MM.1S (cell line): Measurements from ENCODE around the gene NSL1.
A peak's percentile ranks its signal among the peaks of the same experiment; 100 is the strongest.

Experiments used
- DNase-seq: peaks from one replicate; pipeline ENCODE4 v3.0.0-alpha.2; 2015
- H2AFZ ChIP-seq: fragments of 300-600 bp; sonication (generic); 2 replicates; pipeline ENCODE4 v1.6.0; 2016; ENCODE audit warnings: antibody characterized with exemption, low read length
- H3F3A ChIP-seq: fragments of 300-600 bp; sonication (generic); 2 replicates; pipeline ENCODE4 v1.6.1; 2016; ENCODE audit warnings: mild to moderate bottlenecking, antibody characterized with exemption, low read length, moderate library complexity, mixed read lengths; ENCODE audit not compliant: insufficient read depth
- H3K27ac ChIP-seq: fragments of 300-600 bp; sonication (generic); 2 replicates; pipeline ENCODE4 v1.5.1; 2016; ENCODE audit warnings: mild to moderate bottlenecking, low read length
- H3K27me3 ChIP-seq: fragments of 300-600 bp; sonication (generic); replicated peaks from 2 replicates; pipeline ENCODE4 v1.6.0; 2016; ENCODE audit warnings: low read length; ENCODE audit not compliant: insufficient read depth
- H3K36me3 ChIP-seq: fragments of 300-600 bp; sonication (generic); replicated peaks from 2 replicates; pipeline ENCODE4 v1.6.1; 2016; ENCODE audit warnings: mild to moderate bottlenecking, low read length, mixed read lengths; ENCODE audit not compliant: insufficient read depth
- H3K4me1 ChIP-seq: fragments of 300-600 bp; sonication (generic); 2 replicates; pipeline ENCODE4 v1.6.1; 2016; ENCODE audit warnings: low read length, mixed read lengths
- H3K4me2 ChIP-seq: fragments of 300-600 bp; sonication (generic); 2 replicates; pipeline ENCODE4 v1.6.0; 2016; ENCODE audit warnings: low read depth, low read length
- H3K4me3 ChIP-seq: fragments of 300-600 bp; sonication (generic); 2 replicates; pipeline ENCODE4 v1.5.1; 2016; ENCODE audit warnings: low read length, mixed read lengths
- H3K79me2 ChIP-seq: fragments of 300-600 bp; sonication (generic); 2 replicates; pipeline ENCODE4 v1.6.1; 2016; ENCODE audit warnings: mixed run types, low read length, mixed read lengths
- H3K9ac ChIP-seq: fragments of 300-600 bp; sonication (generic); 2 replicates; pipeline ENCODE4 v1.6.1; 2016; ENCODE audit warnings: low read length, mixed read lengths
- H3K9me2 ChIP-seq: fragments of 300-600 bp; sonication (generic); replicated peaks from 2 replicates; pipeline ENCODE4 v1.6.1; 2016; ENCODE audit warnings: mild to moderate bottlenecking, low read length, mixed read lengths; ENCODE audit not compliant: insufficient read depth
- H3K9me3 ChIP-seq: fragments of 300-600 bp; sonication (generic); replicated peaks from 2 replicates; pipeline ENCODE4 v1.6.1; 2016; ENCODE audit warnings: mild to moderate bottlenecking, low read length, mixed read lengths; ENCODE audit not compliant: insufficient read depth
- H4K20me1 ChIP-seq: fragments of 300-600 bp; sonication (generic); 2 replicates; pipeline ENCODE4 v1.6.1; 2016; ENCODE audit warnings: mild to moderate bottlenecking, low read length, moderate library complexity, mixed read lengths; ENCODE audit not compliant: insufficient read depth
- EZH2 ChIP-seq: fragments of 300-600 bp; sonication (generic); optimal IDR thresholded peaks from 2 replicates; pipeline ENCODE3; 2017; ENCODE audit warnings: low read depth, mild to moderate bottlenecking, antibody characterized with exemption, low read length, mixed read lengths
- EZH2phosphoT487 ChIP-seq: fragments of 300-600 bp; sonication (generic); IDR thresholded peaks from 2 replicates; pipeline ENCODE4 v1.6.1; 2018; ENCODE audit warnings: antibody characterized with exemption, low read length
- TF ChIP-seq, protein P1 (sequence below): fragments of 300-600 bp; sonication (generic); IDR thresholded peaks from 2 replicates; pipeline ENCODE4 v1.5.1; 2016; ENCODE audit warnings: antibody characterized with exemption, low read length, mixed read lengths

NSL1 gene

DNA sequence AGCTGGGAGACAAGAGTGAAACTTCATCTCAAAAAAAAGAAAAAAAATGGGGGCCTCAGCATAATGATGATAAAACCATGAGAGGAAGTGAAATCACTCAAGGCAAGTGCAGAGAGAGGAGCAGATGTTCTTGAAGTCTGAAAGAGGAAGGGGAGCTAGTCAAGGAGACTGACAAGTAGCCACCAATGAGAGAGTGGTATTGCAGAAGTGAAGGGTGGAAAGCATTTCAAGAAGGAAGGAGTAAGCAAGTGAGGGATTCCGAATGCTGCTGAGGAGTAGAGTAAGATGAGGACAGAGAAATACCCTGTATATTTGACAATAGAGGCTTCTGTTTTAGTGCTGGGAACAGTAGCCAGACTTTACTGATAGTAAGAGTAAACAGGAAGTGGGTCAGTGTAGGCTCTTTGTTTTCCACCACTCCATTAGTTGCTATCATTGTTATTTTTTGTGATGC is 3.0 kb upstream of the NSL1 start:
- peaks cover 17% of the 10 kb centered on the region for H3K4me1 ChIP-seq
- TF ChIP-seq EZH2phosphoT487 = no peak
- TF ChIP-seq EZH2 = no peak
- TF ChIP-seq, protein P1, sequence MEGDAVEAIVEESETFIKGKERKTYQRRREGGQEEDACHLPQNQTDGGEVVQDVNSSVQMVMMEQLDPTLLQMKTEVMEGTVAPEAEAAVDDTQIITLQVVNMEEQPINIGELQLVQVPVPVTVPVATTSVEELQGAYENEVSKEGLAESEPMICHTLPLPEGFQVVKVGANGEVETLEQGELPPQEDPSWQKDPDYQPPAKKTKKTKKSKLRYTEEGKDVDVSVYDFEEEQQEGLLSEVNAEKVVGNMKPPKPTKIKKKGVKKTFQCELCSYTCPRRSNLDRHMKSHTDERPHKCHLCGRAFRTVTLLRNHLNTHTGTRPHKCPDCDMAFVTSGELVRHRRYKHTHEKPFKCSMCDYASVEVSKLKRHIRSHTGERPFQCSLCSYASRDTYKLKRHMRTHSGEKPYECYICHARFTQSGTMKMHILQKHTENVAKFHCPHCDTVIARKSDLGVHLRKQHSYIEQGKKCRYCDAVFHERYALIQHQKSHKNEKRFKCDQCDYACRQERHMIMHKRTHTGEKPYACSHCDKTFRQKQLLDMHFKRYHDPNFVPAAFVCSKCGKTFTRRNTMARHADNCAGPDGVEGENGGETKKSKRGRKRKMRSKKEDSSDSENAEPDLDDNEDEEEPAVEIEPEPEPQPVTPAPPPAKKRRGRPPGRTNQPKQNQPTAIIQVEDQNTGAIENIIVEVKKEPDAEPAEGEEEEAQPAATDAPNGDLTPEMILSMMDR = no peak
- peaks cover 21% of the 10 kb centered on the region for H3F3A ChIP-seq
- no peaks in the 10 kb centered on the region for H3K27me3 ChIP-seq
- H3K4me3 ChIP-seq = peak overlapping the region; percentile 15
- peak overlapping the region; percentile 0; the same call in 1 of the 2 replicates for H3K9ac ChIP-seq
- no peaks in the 10 kb centered on the region for H3K36me3 ChIP-seq
- H3K4me2 ChIP-seq = peak overlapping the region; percentile 49
- H3K27ac ChIP-seq = peak overlapping the region; percentile 76
- no peaks in the 10 kb centered on the region for H3K9me3 ChIP-seq
- H3K79me2 ChIP-seq = peaks cover 27% of the 10 kb centered on the region
- peak; percentile 90 for DNase-seq
- peak overlapping the region; percentile 59 for H2AFZ ChIP-seq
- no peaks in the 10 kb centered on the region for H4K20me1 ChIP-seq
- no peaks in the 10 kb centered on the region for H3K9me2 ChIP-seq

DNA sequence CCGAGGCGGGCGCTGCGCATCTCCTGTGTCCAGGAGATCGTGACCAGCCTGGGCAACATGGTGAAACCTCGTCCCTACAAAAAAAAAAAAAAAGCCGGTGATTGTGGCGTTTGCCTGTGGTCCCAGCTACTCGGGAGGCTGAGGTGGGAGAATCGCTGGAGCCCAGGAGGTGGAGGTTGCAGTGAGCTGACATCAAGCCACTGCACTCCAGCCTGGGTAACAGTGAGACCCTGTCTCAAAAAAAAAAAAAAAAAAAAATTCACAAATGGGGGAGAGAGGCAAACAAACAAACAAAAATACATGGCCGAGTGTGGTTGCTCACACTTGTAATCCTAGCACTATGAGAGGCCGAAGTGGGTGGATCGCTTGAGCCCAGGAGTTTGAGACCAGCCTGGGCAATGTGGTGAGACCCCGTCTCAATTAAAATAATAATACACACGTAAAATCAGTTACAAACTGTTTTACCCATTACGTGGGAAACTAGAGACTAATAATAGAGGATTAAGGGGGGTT is 875 bp upstream of the NSL1 start:
- TF ChIP-seq EZH2phosphoT487 = no peak
- DNase-seq = no peak
- H3K36me3 ChIP-seq = no peaks in the 10 kb centered on the region
- peaks cover 17% of the 10 kb centered on the region for H3K4me1 ChIP-seq
- H3K9ac ChIP-seq = peak overlapping the region; percentile 76
- H3F3A ChIP-seq = peaks cover 21% of the 10 kb centered on the region
- peaks cover 43% of the 10 kb centered on the region for H3K79me2 ChIP-seq
- no peaks in the 10 kb centered on the region for H4K20me1 ChIP-seq
- no peaks in the 10 kb centered on the region for H3K27me3 ChIP-seq
- H3K27ac ChIP-seq = peak overlapping the region; percentile 76; the same call in 1 of the 2 replicates
- H3K4me3 ChIP-seq = peak overlapping the region; percentile 89
- H3K9me3 ChIP-seq = no peaks in the 10 kb centered on the region
- H3K9me2 ChIP-seq = no peaks in the 10 kb centered on the region
- H3K4me2 ChIP-seq = peak overlapping the region; percentile 75
- H2AFZ ChIP-seq = peak overlapping the region; percentile 92

DNA sequence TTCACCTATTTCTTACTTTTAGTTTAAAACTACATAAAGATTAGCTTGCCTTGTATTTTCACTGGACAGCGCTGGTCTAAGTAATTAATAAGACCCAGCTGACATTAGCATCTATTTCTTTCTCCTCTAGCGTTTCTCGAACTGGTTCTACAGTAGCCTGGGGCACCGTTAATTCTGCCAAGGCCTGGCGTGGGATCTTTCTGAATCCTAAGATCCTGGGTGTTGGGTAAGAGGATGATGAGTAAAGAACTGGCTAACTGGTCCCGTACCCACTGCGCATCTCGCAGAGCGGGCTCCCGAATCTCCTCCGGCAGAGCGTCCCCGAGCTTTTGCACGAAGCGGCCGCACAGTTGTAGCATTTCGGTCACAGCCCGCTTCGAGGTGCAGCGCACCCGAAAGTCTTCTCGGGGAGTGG is 309 bp downstream of the NSL1 start:
- H3F3A ChIP-seq = peaks cover 21% of the 10 kb centered on the region
- no peaks in the 10 kb centered on the region for H4K20me1 ChIP-seq
- peak overlapping the region; percentile 92 for H2AFZ ChIP-seq
- peak overlapping the region; percentile 76; the same call in 1 of the 2 replicates for H3K27ac ChIP-seq
- H3K4me1 ChIP-seq = peaks cover 17% of the 10 kb centered on the region
- peak overlapping the region; percentile 89 for H3K4me3 ChIP-seq
- no peaks in the 10 kb centered on the region for H3K9me2 ChIP-seq
- peak overlapping the region; percentile 76 for H3K9ac ChIP-seq
- peak overlapping the region; percentile 88 for H3K4me2 ChIP-seq
- no peak for DNase-seq
- no peaks in the 10 kb centered on the region for H3K36me3 ChIP-seq
- no peaks in the 10 kb centered on the region for H3K27me3 ChIP-seq
- TF ChIP-seq EZH2 (no peak), EZH2phosphoT487 (no peak)
- TF ChIP-seq, protein P1 = no peak
- no peaks in the 10 kb centered on the region for H3K9me3 ChIP-seq
- peaks cover 48% of the 10 kb centered on the region for H3K79me2 ChIP-seq

DNA sequence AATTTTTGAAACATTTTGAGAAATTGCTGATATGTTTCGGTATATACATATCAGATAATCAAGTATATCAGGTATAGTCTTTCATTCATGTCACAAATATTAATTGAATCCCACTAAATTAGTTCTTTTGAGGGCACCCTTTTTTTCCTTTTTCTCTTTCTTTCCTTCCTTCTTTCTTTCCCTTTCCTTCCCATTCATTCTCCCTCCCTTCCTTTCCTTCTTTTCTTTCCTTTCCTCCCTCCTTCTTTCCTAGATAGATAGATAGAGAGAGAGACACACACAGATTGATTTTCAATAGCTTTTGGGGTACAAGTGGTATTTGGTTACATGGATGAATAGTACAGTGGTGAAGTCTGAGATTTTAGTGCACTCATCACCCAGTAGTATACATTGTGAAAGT is 5.7 kb downstream of the NSL1 start:
- Histone ChIP-seq H3K27me3 (no peaks in the 10 kb centered on the region), H3K9me3 (no peaks in the 10 kb centered on the region), H3K27ac (no peak overlapping the region), H3K79me2 (peaks cover 30% of the 10 kb centered on the region), H3K9ac (no peak overlapping the region), H3F3A (no peaks in the 10 kb centered on the region), H4K20me1 (no peaks in the 10 kb centered on the region), H3K4me2 (no peak overlapping the region), H2AFZ (no peak overlapping the region), H3K9me2 (no peaks in the 10 kb centered on the region), H3K4me3 (no peak overlapping the region), H3K4me1 (no peaks in the 10 kb centered on the region), H3K36me3 (0 out of 2 replicates have a peak, but pooled peaks cover 6% of the 10 kb centered on the region)
- TF ChIP-seq, protein P1 = no peak
- TF ChIP-seq EZH2 = no peak
- no peak for TF ChIP-seq EZH2phosphoT487
- DNase-seq = no peak
